IPS-15b (cell line): Measurements from ENCODE around the gene ZBTB12.

Source experiments
- H3K27me3 ChIP-seq: one replicate; pipeline ENCODE4 v1.6.1; 2013; ENCODE audit warnings: low read length; ENCODE audit not compliant: control insufficient read depth, insufficient read depth
- H3K36me3 ChIP-seq: one replicate; pipeline ENCODE4 v1.6.1; 2013; ENCODE audit warnings: low read length; ENCODE audit not compliant: control insufficient read depth, insufficient read depth
- H3K4me1 ChIP-seq: one replicate; pipeline ENCODE4 v1.6.1; 2013; ENCODE audit warnings: mild to moderate bottlenecking, low read length; ENCODE audit not compliant: control insufficient read depth, insufficient read depth
- H3K4me3 ChIP-seq: one replicate; pipeline ENCODE4 v1.5.1; 2013; ENCODE audit warnings: low read depth, low read length
- H3K9ac ChIP-seq: one replicate; pipeline ENCODE4 v1.6.1; 2013; ENCODE audit warnings: low read depth, mild to moderate bottlenecking, low read length
- H3K9me3 ChIP-seq: one replicate; pipeline ENCODE4 v1.6.1; 2013; ENCODE audit warnings: mild to moderate bottlenecking, low read length; ENCODE audit not compliant: control insufficient read depth, insufficient read depth

ZBTB12 gene

GRCh38 chr6:31851485-31851832 is 50.4 kb downstream of the ZBTB12 start:
- no peaks in the 10 kb centered on the region for H3K36me3 ChIP-seq
- peak overlapping the region; percentile 39 for H3K4me3 ChIP-seq
- H3K9me3 ChIP-seq, result no peaks in the 10 kb centered on the region
- peaks cover 4% of the 10 kb centered on the region for H3K4me1 ChIP-seq
- H3K27me3 ChIP-seq, result no peaks in the 10 kb centered on the region
- H3K9ac ChIP-seq, result no peak overlapping the region

- Histone ChIP-seq H3K4me3 (no peak overlapping the region), H3K9ac (no peak overlapping the region), H3K27me3 (no peaks in the 10 kb centered on the region), H3K9me3 (no peaks in the 10 kb centered on the region), H3K4me1 (peaks cover 4% of the 10 kb centered on the region), H3K36me3 (no peaks in the 10 kb centered on the region)
Observed at GRCh38 chr6:31850765-31851484, 51.0 kb downstream of the ZBTB12 start.
